T-cell (primary cell): ENCODE measurements around the gene ARHGAP10. TPM values are rescaled to one million over a fixed set of nuclear protein-coding genes. Genes with fewer than 3 reads are reported as not detected.

ENCODE experiments used
- ATAC-seq, 4 experiments: fragments of 200-7000 bp in 3 of 4; fragments of 150-1000 bp in 1 of 4; cut with Tn5 transposase; replicated peaks in 1 of 4; 1 replicate in 3 of 4; 2 replicates in 1 of 4; pipeline ENCODE4 v1.10.0; 2021; ENCODE audit warnings: moderate library complexity in 3 of 4, mild to moderate bottlenecking in 2 of 4, moderate number of reproducible peaks in 1 of 4
- CTCF ChIA-PET, 2 donors: fragments of 300-600 bp; sonication (Branson Sonifier 250); formaldehyde crosslinking; loops; one replicate each; lab custom pipeline; 2022; ENCODE audit warnings: antibody characterized with exemption in 2 of 2; lab: Charles Lee
- POLR2A ChIA-PET, 2 donors: fragments of 300-600 bp; sonication (Branson Sonifier 250); formaldehyde crosslinking; loops; one replicate each; lab custom pipeline; 2022; ENCODE audit warnings: antibody characterized with exemption in 2 of 2; lab: Charles Lee
- DNase-seq, 35 experiments: peaks; one replicate each; pipeline versions ENCODE4 v3.0.0 to v3.0.0-alpha.2; 2013 to 2023
- H3K27ac ChIP-seq: one replicate; pipeline ENCODE4 v1.5.1; 2013; ENCODE audit warnings: low read length
- H3K27me3 ChIP-seq, 2 experiments: replicated peaks in 1 of 2; 1 replicate in 1 of 2; 2 replicates in 1 of 2; pipeline versions ENCODE4 v1.6.1 to v1.7.0; 2013; ENCODE audit warnings: low read length in 1 of 2, mixed read lengths in 1 of 2; ENCODE audit not compliant: control insufficient read depth in 2 of 2, insufficient read depth in 2 of 2; ENCODE audit errors: extremely low read depth in 1 of 2
- H3K36me3 ChIP-seq, 2 donors: 1 replicate in 1 of 2; 2 replicates in 1 of 2; pipeline versions ENCODE4 v1.6.1 to v1.7.0; 2013; ENCODE audit warnings: low read length in 1 of 2; ENCODE audit not compliant: control insufficient read depth in 2 of 2, insufficient read depth in 1 of 2; ENCODE audit errors: extremely low read depth in 1 of 2
- H3K4me1 ChIP-seq, 2 experiments: 1 replicate in 1 of 2; 2 replicates in 1 of 2; pipeline versions ENCODE4 v1.6.1 to v1.7.0; 2013; ENCODE audit warnings: low read length in 2 of 2, mixed read lengths in 1 of 2; ENCODE audit not compliant: insufficient read depth in 2 of 2, control insufficient read depth in 1 of 2; ENCODE audit errors: extremely low read depth in 1 of 2
- H3K4me3 ChIP-seq, 2 donors: 1 replicate in 1 of 2; 2 replicates in 1 of 2; pipeline versions ENCODE4 v1.5.1 to v1.7.0; 2013; ENCODE audit warnings: mild to moderate bottlenecking in 2 of 2, low read length in 1 of 2, moderate library complexity in 1 of 2; ENCODE audit not compliant: control insufficient read depth in 1 of 2; ENCODE audit errors: extremely low read depth in 1 of 2
- H3K9me3 ChIP-seq: 2 replicates; pipeline ENCODE4 v1.7.0; 2013
- H3K27ac Mint-ChIP-seq, 2 donors: one replicate each; pipeline ENCODE4 v1.8.0; 2020 to 2021; ENCODE audit warnings: mild to moderate bottlenecking in 2 of 2, mixed read lengths in 2 of 2
- H3K27me3 Mint-ChIP-seq, 2 donors: one replicate each; pipeline ENCODE4 v1.8.0; 2021 to 2022; ENCODE audit warnings: mixed read lengths in 2 of 2
- H3K36me3 Mint-ChIP-seq: one replicate; pipeline ENCODE4 v1.8.0; 2021; ENCODE audit warnings: mixed read lengths
- H3K4me1 Mint-ChIP-seq, 3 donors: one replicate each; pipeline ENCODE4 v1.8.0; 2020 to 2022; ENCODE audit warnings: mixed read lengths in 3 of 3, mild to moderate bottlenecking in 1 of 3
- H3K4me3 Mint-ChIP-seq, 3 donors: one replicate each; pipeline ENCODE4 v1.8.0; 2020 to 2022; ENCODE audit warnings: mild to moderate bottlenecking in 3 of 3, mixed read lengths in 3 of 3, moderate library complexity in 3 of 3
- H3K9me3 Mint-ChIP-seq, 3 donors: one replicate each; pipeline ENCODE4 v1.8.0; 2020 to 2022; ENCODE audit warnings: mixed read lengths in 3 of 3
- WGBS: methylation state at CpG from one replicate; pipeline ENCODE4 v1.1.5; 2013; ENCODE audit warnings: missing lambda C conversion rate; ENCODE audit not compliant: insufficient coverage; 5-methylcytosine and 5-hydroxymethylcytosine counted together
- total RNA-seq, 35 experiments: library from RNA in 6 of 35; stranded (reverse) in 6 of 35; fragments of 120-200 nt in 1 of 35; gene quantifications; one replicate each; pipeline versions ENCODE4 v1.2.1 to v1.2.4 and lab custom pipeline; 2013 to 2026

ARHGAP10 gene
- total RNA-seq, 5 donors from 2014 or later (not counting 1 experiment from before 2014, with no cell fraction given): 6.2 to 7.7 (median 6.8) TPM

- no peaks in the 10 kb centered on the region for H3K27me3 ChIP-seq
- DNase-seq (no peak), ATAC-seq (no peak)
- Mint-ChIP-seq H3K27me3 (no peaks in the 10 kb centered on the region), H3K4me3 (no peak overlapping the region), H3K36me3 (peaks cover 3% of the 10 kb centered on the region), H3K4me1 (no peaks in the 10 kb centered on the region), H3K27ac (no peak overlapping the region), H3K9me3 (no peaks in the 10 kb centered on the region)
- no CpG with 5 or more reads among the region's 4 CpGs for WGBS
- ChIA-PET CTCF (no interaction called here), POLR2A (interaction anchor here in 1 of 2 donors (0.7 kb wide), 1 partner anchor 8 kb away, joined by 5 read pairs; no protein-coding TSS in a partner anchor)
- H3K4me1 ChIP-seq: no peaks in the 10 kb centered on the region
- H3K9me3 ChIP-seq: no peaks in the 10 kb centered on the region
- H3K36me3 ChIP-seq: no peaks in the 10 kb centered on the region
- no peak overlapping the region for H3K4me3 ChIP-seq
- H3K27ac ChIP-seq: no peak overlapping the region
Measured at GRCh38 chr4:147768113-147768512, 36.2 kb downstream of the ARHGAP10 start.

DNA sequence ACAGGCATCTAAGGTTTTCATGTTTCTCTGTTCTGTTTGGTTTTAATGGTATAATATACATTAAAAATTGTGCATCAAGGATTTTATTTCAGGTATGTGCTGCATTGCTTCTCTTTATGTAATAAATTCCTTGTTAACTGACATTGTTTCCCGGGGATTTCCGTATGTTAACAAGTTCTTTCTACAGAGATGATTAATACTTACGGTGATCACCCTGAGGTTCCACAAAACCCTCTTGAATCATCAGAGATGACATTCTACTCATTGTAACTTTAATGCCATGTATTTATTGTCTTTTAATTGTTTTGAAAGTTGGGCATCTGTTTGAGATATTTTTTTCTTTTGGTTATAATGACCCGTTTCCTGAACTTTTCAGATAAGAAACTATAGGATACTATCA is 37.5 kb downstream of the ARHGAP10 start:
- H3K9me3 Mint-ChIP-seq: no peaks in the 10 kb centered on the region
- ChIA-PET POLR2A (no interaction called here), CTCF (no interaction called here)
- Histone ChIP-seq H3K4me1 (no peaks in the 10 kb centered on the region), H3K27me3 (no peaks in the 10 kb centered on the region), H3K4me3 (no peak overlapping the region), H3K9me3 (no peaks in the 10 kb centered on the region), H3K36me3 (no peaks in the 10 kb centered on the region), H3K27ac (no peak overlapping the region)
- no peaks in the 10 kb centered on the region for H3K4me1 Mint-ChIP-seq
- ATAC-seq: no peak
- no peak for DNase-seq
- 70% methylated on average over 1 of the region's 4 CpGs for WGBS
- H3K36me3 Mint-ChIP-seq: peaks cover 3% of the 10 kb centered on the region
- H3K27ac Mint-ChIP-seq: no peak overlapping the region
- no peak overlapping the region for H3K4me3 Mint-ChIP-seq
- no peaks in the 10 kb centered on the region for H3K27me3 Mint-ChIP-seq

GRCh38 chr4:147770831-147771230 is 38.9 kb downstream of the ARHGAP10 start:
- Mint-ChIP-seq H3K36me3 (peaks cover 3% of the 10 kb centered on the region), H3K27ac (no peak overlapping the region)
- CTCF ChIA-PET: interaction anchor here in 1 of 2 donors (1.0 kb wide), 1 partner anchor 96 kb away, joined by 3 read pairs; no protein-coding TSS in a partner anchor

DNA sequence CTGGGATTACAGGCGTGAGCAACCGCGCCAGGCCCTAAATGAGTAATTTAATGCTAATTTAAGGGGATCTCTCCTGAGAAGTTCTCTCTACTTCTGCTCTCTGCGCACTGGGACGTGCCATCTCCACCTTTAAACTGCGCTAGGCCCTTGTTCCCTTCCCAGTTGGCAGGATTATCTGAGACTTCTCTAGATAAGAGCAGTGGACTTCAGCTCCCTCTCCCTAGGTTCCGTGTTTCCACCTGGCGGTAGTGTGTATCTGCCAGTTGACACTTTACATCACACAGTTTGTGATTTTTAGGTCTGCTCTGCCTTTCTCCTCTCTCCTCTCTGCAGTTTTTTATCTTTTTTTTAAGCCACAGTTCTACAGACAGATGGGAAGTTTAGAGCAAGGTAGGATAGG is 40.2 kb downstream of the ARHGAP10 start:
- no peaks in the 10 kb centered on the region for H3K27me3 ChIP-seq
- POLR2A ChIA-PET: no interaction called here
- no peaks in the 10 kb centered on the region for H3K9me3 ChIP-seq
- no peaks in the 10 kb centered on the region for H3K4me1 ChIP-seq
- 100% methylated on average over 1 of the region's 8 CpGs for WGBS
- Mint-ChIP-seq H3K9me3 (no peaks in the 10 kb centered on the region), H3K4me1 (no peaks in the 10 kb centered on the region), H3K27ac (no peak overlapping the region), H3K27me3 (no peaks in the 10 kb centered on the region), H3K4me3 (no peak overlapping the region), H3K36me3 (peaks cover 3% of the 10 kb centered on the region)
- H3K27ac ChIP-seq: no peak overlapping the region
- DNase-seq: no peak
- no peak for ATAC-seq
- H3K36me3 ChIP-seq: no peaks in the 10 kb centered on the region
- CTCF ChIA-PET: interaction anchor here in 1 of 2 donors (1.0 kb wide), 1 partner anchor 94 kb away, joined by 3 read pairs; no protein-coding TSS in a partner anchor
- no peak overlapping the region for H3K4me3 ChIP-seq

More at GRCh38 chr4:147770831-147771230, 38.9 kb downstream of the ARHGAP10 start:
- no peaks in the 10 kb centered on the region for H3K9me3 Mint-ChIP-seq
- H3K27me3 Mint-ChIP-seq: no peaks in the 10 kb centered on the region
- Histone ChIP-seq H3K27me3 (no peaks in the 10 kb centered on the region), H3K4me1 (no peaks in the 10 kb centered on the region), H3K9me3 (no peaks in the 10 kb centered on the region), H3K4me3 (no peak overlapping the region), H3K36me3 (no peaks in the 10 kb centered on the region), H3K27ac (no peak overlapping the region)
- no peaks in the 10 kb centered on the region for H3K4me1 Mint-ChIP-seq
- 100% methylated on average over 2 of the region's 2 CpGs for WGBS
- H3K4me3 Mint-ChIP-seq: no peak overlapping the region
- ATAC-seq: no peak
- POLR2A ChIA-PET: no interaction called here
- no peak for DNase-seq

DNA sequence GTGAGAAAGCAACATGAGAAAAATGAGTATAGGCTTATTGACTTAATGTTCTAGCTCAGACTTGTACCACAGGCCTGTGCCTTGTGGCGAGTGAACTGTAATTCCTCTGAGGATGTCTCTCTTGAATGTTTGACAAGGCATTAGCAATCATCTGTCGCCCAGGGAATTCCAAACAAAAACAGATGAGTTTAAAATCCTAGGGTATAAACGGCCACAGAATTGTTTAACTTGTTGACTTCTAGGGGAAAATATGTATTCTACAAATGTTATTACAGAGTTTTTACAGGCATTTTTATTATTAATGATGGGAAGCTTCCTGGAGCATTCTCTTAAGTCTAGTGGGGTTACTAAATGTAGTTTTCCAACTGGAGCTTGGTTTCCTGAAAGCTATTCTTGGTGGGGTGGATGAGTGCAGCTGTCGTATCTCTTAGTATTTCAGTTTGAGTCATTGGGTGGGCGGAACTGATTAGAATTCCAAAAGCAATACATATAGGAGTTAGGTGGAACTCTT is 40.6 kb downstream of the ARHGAP10 start:
- Histone ChIP-seq H3K9me3 (no peaks in the 10 kb centered on the region), H3K27ac (no peak overlapping the region), H3K27me3 (no peaks in the 10 kb centered on the region), H3K36me3 (no peaks in the 10 kb centered on the region), H3K4me1 (no peaks in the 10 kb centered on the region), H3K4me3 (no peak overlapping the region)
- WGBS: 93% methylated on average over 3 of the region's 5 CpGs
- peaks cover 3% of the 10 kb centered on the region for H3K36me3 Mint-ChIP-seq
- H3K4me1 Mint-ChIP-seq: no peaks in the 10 kb centered on the region
- DNase-seq: no peak
- no peak for ATAC-seq
- H3K27me3 Mint-ChIP-seq: no peaks in the 10 kb centered on the region
- H3K27ac Mint-ChIP-seq: no peak overlapping the region
- CTCF ChIA-PET: interaction anchor here (0.9 to 1.1 kb wide), 2 partner anchors 64 to 95 kb away, joined by 3 read pairs; no protein-coding TSS in a partner anchor
- POLR2A ChIA-PET: no interaction called here
- H3K4me3 Mint-ChIP-seq: no peak overlapping the region
- no peaks in the 10 kb centered on the region for H3K9me3 Mint-ChIP-seq

DNA sequence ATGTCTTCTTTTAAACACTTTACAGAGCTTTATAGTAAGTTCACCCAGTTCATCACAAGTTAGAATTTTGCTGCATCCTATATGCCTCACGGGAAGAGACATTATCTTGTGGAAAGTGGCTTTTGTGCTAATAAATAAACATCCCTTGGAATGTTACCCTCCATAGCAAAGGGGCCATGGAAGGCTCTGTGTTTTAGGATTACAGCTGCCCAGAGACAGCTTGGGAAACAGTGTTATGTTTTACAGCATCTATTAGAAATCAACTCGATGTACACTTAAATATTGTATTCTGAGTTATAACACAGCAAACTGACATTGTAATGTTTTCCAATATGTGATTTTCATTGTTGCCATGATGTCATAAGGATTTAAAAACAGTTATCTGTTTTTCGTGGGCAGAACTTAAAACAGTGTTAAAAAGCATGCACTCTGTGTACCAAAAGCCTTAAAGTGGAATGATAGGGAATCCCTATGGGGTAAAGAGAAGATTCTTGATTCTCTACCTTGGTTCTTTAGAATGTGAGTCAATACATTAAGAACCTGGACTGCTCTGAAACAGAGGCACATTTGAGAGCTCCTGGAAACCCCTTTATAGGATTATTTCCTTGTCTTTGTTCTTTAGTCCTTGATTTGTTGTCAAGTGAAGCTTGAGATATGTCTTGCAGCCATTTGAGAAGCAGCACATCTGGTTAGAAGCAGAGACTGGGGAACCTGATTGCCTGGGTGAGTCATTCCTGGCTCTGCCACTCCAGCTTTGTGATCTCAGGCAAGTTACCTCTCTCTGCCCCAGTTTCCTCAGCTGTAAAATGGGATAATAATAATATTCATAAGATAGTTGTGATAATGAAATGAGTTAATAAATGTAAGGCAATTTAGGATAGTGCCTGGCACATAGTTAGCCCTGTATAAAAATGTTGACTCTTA is 41.6 kb downstream of the ARHGAP10 start:
- DNase-seq (no peak), ATAC-seq (no peak)
- Mint-ChIP-seq H3K4me1 (no peaks in the 10 kb centered on the region), H3K36me3 (peaks cover 3% of the 10 kb centered on the region), H3K9me3 (no peaks in the 10 kb centered on the region), H3K27ac (no peak overlapping the region), H3K4me3 (no peak overlapping the region), H3K27me3 (no peaks in the 10 kb centered on the region)
- H3K4me3 ChIP-seq: no peak overlapping the region
- ChIA-PET POLR2A (interaction anchor here in 1 of 2 donors (0.5 kb wide), 1 partner anchor 21 kb away, joined by 4 read pairs; no protein-coding TSS in a partner anchor), CTCF (interaction anchor here (0.9 to 1.1 kb wide), 2 partner anchors 65 to 94 kb away, joined by 3 read pairs; no protein-coding TSS in a partner anchor)
- H3K9me3 ChIP-seq: no peaks in the 10 kb centered on the region
- no CpG with 5 or more reads among the region's 3 CpGs for WGBS
- H3K27me3 ChIP-seq: no peaks in the 10 kb centered on the region
- no peaks in the 10 kb centered on the region for H3K4me1 ChIP-seq
- no peak overlapping the region for H3K27ac ChIP-seq
- H3K36me3 ChIP-seq: no peaks in the 10 kb centered on the region
